Kidney (tissue), 14 donors: ENCODE measurements around the gene HJURP. TPM values are rescaled to one million over a fixed set of nuclear protein-coding genes. Genes with fewer than 3 reads are reported as not detected.

Source experiments
- DNase-seq, 5 donors: peaks; one replicate each; pipeline ENCODE4 v3.0.0-alpha.2; 2013 to 2020
- FAIRE-seq: peaks from 2 replicates; lab custom pipeline; 2012; peaks lifted over from hg19 to GRCh38; lab: Jason Lieb, UNC
- H3K27ac ChIP-seq, 2 donors: one replicate each; pipeline ENCODE4 v1.7.0; 2013; ENCODE audit warnings: low read depth in 2 of 2, low read length in 2 of 2, inconsistent platforms in 1 of 2
- H3K27me3 ChIP-seq: one replicate; pipeline ENCODE4 v1.7.1; 2013; ENCODE audit warnings: low read length, inconsistent platforms; ENCODE audit not compliant: control insufficient read depth, insufficient read depth
- H3K36me3 ChIP-seq, 3 donors: one replicate each; pipeline versions ENCODE4 v1.7.0 to v1.7.1; 2013; ENCODE audit warnings: low read length in 3 of 3, control low read depth in 1 of 3, inconsistent platforms in 1 of 3; ENCODE audit not compliant: insufficient read depth in 3 of 3, control insufficient read depth in 2 of 3
- H3K4me1 ChIP-seq, 3 donors: one replicate each; pipeline versions ENCODE4 v1.7.0 to v1.7.1; 2013; ENCODE audit warnings: low read length in 3 of 3, inconsistent platforms in 1 of 3, low read depth in 1 of 3; ENCODE audit not compliant: control insufficient read depth in 2 of 3, insufficient read depth in 2 of 3
- H3K4me3 ChIP-seq, 3 donors: one replicate each; pipeline versions ENCODE4 v1.7.0 to v1.8.1; 2013; ENCODE audit warnings: low read length in 3 of 3, control low read depth in 1 of 3, inconsistent platforms in 1 of 3
- H3K9ac ChIP-seq, 3 donors: one replicate each; pipeline versions ENCODE4 v1.7.0 to v1.7.1; 2013; ENCODE audit warnings: low read length in 3 of 3, control low read depth in 1 of 3, inconsistent platforms in 1 of 3
- H3K9me3 ChIP-seq, 3 donors: one replicate each; pipeline versions ENCODE4 v1.7.0 to v1.7.1; 2013; ENCODE audit warnings: low read length in 3 of 3, control low read depth in 1 of 3, inconsistent platforms in 1 of 3; ENCODE audit not compliant: control insufficient read depth in 2 of 3, insufficient read depth in 1 of 3
- intact Hi-C: fragments of 100-400 bp; cut with DNase I; formaldehyde crosslinking; loops from one replicate; pipeline ENCODE4 v1.11.1; 2022
- polyA plus RNA-seq: library from polyadenylated mRNA; stranded (reverse); fragments of 350-450 nt; fragmentation: Illumina TruSeq; extraction: RNeasy Lipid Tissue Mini Kit (QIAGEN cat#74804); gene quantifications from one replicate; pipeline ENCODE4 v1.2.3, GENCODE V29; 2014; ENCODE audit warnings: low read depth, low replicate concordance; ENCODE audit not compliant: insufficient read depth
- total RNA-seq: library from RNA; stranded (reverse); fragmentation: NEBNext Ultra II Directional; extraction: Animal tissue kit (Norgen Biotek cat#: 25700); gene quantifications from one replicate; pipeline ENCODE4 v1.2.1, GENCODE V29; 2021
- TF ChIP-seq, protein P1 (sequence below): IDR thresholded peaks from 3 replicates; pipeline ENCODE4 v1.5.1; 2012; ENCODE audit warnings: mild to moderate bottlenecking, moderate library complexity, borderline replicate concordance; ENCODE audit not compliant: insufficient read depth; ENCODE audit errors: extremely low read depth
- donor health status: control.
- donor health status: control.
- donor health status: control.
- donor health status: control.
- donor health status: control.
- donor health status: DM: yes; HTN: yes; CAD: no.
- donor health status: Normal renal cell carcinoma (clear cell type).

The HJURP gene
- total and polyA plus RNA-seq, 2 donors from 2014 or later, result 0.94 TPM; not detected in 1

DNA sequence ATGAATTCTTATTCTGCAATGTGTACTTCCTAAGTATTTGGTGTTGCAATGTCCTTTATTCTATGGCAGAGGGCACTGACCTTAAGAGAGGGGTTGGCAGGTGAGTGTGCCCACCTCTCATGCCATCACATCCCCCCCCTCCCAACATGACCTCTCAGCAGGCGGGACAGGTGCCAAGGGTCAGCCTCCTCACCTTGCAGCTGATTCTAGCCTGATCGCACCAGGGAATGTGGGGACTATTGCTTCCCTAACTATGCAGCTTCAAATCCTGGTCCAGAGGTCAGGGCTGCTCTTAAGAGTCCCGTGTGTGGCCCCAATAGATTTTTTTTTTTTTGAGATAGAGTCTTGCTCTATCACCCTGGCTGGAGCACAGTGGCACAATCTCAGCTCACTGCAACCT, 9.5 kb downstream of the HJURP start:
- Histone ChIP-seq H3K4me3 (no peak overlapping the region), H3K9ac (no peak overlapping the region), H3K36me3 (peaks cover 0 to 5% (median 0%) of the 10 kb centered on the region in 3 donors), H3K27me3 (no peaks in the 10 kb centered on the region), H3K9me3 (no peaks in the 10 kb centered on the region), H3K27ac (no peak overlapping the region), H3K4me1 (no peaks in the 10 kb centered on the region)
- intact Hi-C loops, result no loop called here
- FAIRE-seq, result no peak
- TF ChIP-seq, protein P1, sequence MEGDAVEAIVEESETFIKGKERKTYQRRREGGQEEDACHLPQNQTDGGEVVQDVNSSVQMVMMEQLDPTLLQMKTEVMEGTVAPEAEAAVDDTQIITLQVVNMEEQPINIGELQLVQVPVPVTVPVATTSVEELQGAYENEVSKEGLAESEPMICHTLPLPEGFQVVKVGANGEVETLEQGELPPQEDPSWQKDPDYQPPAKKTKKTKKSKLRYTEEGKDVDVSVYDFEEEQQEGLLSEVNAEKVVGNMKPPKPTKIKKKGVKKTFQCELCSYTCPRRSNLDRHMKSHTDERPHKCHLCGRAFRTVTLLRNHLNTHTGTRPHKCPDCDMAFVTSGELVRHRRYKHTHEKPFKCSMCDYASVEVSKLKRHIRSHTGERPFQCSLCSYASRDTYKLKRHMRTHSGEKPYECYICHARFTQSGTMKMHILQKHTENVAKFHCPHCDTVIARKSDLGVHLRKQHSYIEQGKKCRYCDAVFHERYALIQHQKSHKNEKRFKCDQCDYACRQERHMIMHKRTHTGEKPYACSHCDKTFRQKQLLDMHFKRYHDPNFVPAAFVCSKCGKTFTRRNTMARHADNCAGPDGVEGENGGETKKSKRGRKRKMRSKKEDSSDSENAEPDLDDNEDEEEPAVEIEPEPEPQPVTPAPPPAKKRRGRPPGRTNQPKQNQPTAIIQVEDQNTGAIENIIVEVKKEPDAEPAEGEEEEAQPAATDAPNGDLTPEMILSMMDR, result no peak
- DNase-seq, result no peak

DNA sequence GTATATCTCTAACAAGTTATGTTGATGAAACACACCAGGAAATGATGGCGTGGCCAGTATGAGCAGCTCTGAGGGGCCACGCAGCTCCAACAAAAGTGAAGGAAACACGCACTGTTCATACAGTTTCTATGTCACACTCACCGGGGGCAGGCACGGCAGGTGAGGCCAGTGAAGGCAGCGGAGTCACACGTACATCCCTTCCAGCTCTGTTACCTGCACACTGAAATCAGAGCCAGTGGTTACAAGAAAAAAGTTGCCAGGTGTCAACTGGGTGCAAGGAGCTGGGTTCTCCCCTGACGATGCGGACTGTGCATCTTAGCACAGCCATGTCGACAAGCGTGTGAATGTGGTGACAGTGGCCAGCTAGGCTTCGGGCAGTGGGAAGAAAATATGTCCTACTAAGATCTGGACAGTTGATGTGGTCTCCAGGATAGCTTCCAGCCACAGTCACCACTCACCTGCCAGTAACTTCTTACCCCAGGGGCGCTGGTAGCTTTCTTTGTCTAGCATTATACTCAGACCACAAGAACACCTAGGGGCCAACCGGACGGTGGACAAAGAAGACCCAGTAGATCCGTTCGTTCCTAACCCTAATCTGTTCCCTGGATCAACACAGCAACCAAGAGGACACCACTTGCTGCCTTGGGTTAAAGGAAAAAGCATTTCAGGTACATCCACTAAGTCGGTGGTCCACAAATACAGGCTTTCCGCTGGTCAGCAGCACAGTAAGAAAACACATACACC, 10.1 kb downstream of the HJURP start:
- no peak overlapping the region for H3K4me3 ChIP-seq
- TF ChIP-seq, protein P1, result no peak
- DNase-seq (no peak), FAIRE-seq (no peak)
- peaks cover 0 to 5% (median 0%) of the 10 kb centered on the region in 3 donors for H3K36me3 ChIP-seq
- intact Hi-C loops, result no loop called here
- no peaks in the 10 kb centered on the region for H3K9me3 ChIP-seq
- H3K9ac ChIP-seq, result no peak overlapping the region
- no peaks in the 10 kb centered on the region for H3K4me1 ChIP-seq
- no peak overlapping the region for H3K27ac ChIP-seq
- H3K27me3 ChIP-seq, result no peaks in the 10 kb centered on the region

DNA sequence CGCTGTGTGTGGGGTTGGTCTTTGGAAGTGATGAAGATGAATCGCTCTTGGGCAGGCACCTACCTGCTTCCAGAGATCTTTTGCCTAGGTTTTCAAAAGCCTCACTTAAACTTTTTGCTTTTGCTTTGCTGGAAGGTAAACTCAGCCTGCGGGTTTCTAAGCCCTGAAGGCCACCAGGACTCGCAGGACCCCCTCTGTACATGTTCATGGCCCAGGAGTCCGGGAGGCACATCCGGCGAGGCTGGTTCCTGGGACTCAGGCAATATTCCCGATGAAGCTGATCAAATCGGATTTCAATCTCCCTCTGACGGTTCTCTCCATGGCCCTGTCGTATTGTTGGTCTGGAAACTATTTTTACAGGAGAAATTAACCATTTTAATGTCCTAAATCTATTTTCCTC, 13.2 kb downstream of the HJURP start:
- no peak for FAIRE-seq
- TF ChIP-seq, protein P1, result no peak
- no peak for DNase-seq
- intact Hi-C loops, result no loop called here
- Histone ChIP-seq H3K9ac (no peak overlapping the region), H3K4me1 (no peaks in the 10 kb centered on the region), H3K9me3 (no peaks in the 10 kb centered on the region), H3K27ac (no peak overlapping the region), H3K36me3 (peaks cover 0 to 5% (median 0%) of the 10 kb centered on the region in 3 donors), H3K4me3 (no peak overlapping the region), H3K27me3 (no peaks in the 10 kb centered on the region)
